ENCODE data around the gene SLC25A24. TPM values are rescaled to one million over a fixed set of nuclear protein-coding genes. Genes with fewer than 3 reads are reported as not detected.

Gene SLC25A24
- total RNA-seq, 1 donor from 2014 or later: 34.3 TPM

- TF ChIP-seq, protein P1, sequence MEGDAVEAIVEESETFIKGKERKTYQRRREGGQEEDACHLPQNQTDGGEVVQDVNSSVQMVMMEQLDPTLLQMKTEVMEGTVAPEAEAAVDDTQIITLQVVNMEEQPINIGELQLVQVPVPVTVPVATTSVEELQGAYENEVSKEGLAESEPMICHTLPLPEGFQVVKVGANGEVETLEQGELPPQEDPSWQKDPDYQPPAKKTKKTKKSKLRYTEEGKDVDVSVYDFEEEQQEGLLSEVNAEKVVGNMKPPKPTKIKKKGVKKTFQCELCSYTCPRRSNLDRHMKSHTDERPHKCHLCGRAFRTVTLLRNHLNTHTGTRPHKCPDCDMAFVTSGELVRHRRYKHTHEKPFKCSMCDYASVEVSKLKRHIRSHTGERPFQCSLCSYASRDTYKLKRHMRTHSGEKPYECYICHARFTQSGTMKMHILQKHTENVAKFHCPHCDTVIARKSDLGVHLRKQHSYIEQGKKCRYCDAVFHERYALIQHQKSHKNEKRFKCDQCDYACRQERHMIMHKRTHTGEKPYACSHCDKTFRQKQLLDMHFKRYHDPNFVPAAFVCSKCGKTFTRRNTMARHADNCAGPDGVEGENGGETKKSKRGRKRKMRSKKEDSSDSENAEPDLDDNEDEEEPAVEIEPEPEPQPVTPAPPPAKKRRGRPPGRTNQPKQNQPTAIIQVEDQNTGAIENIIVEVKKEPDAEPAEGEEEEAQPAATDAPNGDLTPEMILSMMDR (IDR thresholded peaks at IDR 0.05; ENCODE audit: unreplicated experiment): no peak
- H3K4me3 Mint-ChIP-seq: no peak overlapping the region
- peaks cover 4% of the 10 kb centered on the region for H3K27me3 Mint-ChIP-seq (ENCODE audit: low read depth)
- H3K27ac Mint-ChIP-seq: no peak overlapping the region
- H3K4me1 Mint-ChIP-seq: no peaks in the 10 kb centered on the region
- peaks cover 10% of the 10 kb centered on the region for H3K9me3 Mint-ChIP-seq
- DNase-seq (ENCODE audit: low spot score in 2 of 2, unreplicated experiment in 2 of 2): no peak
- peaks cover 31% of the 10 kb centered on the region for H3K36me3 Mint-ChIP-seq
Observed at GRCh38 chr1:108130794-108131193, 69.3 kb downstream of the SLC25A24 start.

DNA sequence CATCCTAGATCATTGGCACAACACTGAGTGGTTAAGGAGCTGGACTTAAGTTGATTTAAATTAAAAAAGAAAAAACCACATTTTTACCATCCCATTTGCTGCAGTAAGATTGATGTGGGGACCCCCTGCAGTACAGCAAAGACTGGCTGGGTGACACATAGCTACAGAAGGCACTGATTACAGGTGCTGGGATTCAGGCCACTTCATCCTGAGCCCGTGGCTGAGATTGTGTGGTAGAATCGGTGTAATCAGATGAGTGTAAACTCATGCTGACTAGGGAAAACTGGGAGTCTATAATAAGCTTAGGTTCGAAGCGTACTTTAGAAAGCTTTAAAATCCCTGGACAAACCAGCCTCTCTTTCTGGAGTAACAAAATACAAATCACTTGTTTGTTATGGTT, 70.1 kb downstream of the SLC25A24 start:
- H3K27me3 Mint-ChIP-seq (ENCODE audit: low read depth): peaks cover 8% of the 10 kb centered on the region
- H3K27ac Mint-ChIP-seq: no peak overlapping the region
- no peak for DNase-seq (ENCODE audit: low spot score in 2 of 2, unreplicated experiment in 2 of 2)
- no peak overlapping the region for H3K4me3 Mint-ChIP-seq
- H3K9me3 Mint-ChIP-seq: peaks cover 10% of the 10 kb centered on the region
- H3K4me1 Mint-ChIP-seq: peaks cover 2% of the 10 kb centered on the region
- TF ChIP-seq, protein P1 (IDR thresholded peaks at IDR 0.05; ENCODE audit: unreplicated experiment): no peak
- H3K36me3 Mint-ChIP-seq: peaks cover 28% of the 10 kb centered on the region

DNA sequence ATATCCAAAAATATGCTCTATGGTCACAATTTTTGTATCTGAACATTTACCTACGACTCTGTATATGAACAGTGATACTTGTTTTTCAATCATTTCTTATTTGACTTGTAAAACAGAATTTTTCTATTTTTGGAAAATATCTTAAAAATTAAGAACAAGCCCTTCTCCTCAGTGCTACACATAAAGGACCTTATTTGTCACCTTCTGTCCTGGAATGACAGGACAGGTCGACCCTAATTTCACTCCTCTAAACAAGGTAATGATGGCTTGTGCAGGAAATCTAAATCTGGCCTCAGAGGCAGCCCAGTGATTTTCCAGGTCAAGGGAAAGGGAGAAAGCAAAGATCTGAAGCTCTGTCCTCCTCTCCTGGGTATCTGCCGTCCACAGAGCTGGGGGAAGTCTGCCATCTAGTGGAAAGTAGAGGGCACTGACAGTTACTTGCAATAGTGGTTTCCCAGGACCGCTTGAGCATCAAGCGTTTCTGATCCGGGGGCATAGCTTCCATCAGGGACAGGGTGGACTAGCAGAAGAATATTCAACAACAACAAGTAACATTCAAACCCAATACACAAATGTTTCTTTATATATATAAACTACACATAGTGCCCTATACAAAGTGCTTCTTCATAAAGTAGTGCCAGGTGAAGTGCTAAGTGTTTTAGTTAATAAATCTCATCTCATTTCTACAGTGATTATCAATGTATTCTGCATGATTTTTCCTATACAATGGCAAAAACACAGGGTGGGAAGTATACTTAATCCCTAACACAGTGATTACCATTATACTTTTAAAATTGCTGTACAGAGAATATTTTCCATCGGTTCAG, 74.6 kb downstream of the SLC25A24 start:
- peak; percentile 30 to 72 for DNase-seq (ENCODE audit: low spot score in 2 of 2, unreplicated experiment in 2 of 2)
- H3K27me3 Mint-ChIP-seq (ENCODE audit: low read depth): peaks cover 36% of the 10 kb centered on the region
- H3K4me1 Mint-ChIP-seq: peaks cover 2% of the 10 kb centered on the region
- no peak overlapping the region for H3K4me3 Mint-ChIP-seq
- no peak overlapping the region for H3K27ac Mint-ChIP-seq
- no peaks in the 10 kb centered on the region for H3K9me3 Mint-ChIP-seq
- H3K36me3 Mint-ChIP-seq: no peaks in the 10 kb centered on the region
- TF ChIP-seq, protein P1 (IDR thresholded peaks at IDR 0.05; ENCODE audit: unreplicated experiment): peak; percentile 76

DNA sequence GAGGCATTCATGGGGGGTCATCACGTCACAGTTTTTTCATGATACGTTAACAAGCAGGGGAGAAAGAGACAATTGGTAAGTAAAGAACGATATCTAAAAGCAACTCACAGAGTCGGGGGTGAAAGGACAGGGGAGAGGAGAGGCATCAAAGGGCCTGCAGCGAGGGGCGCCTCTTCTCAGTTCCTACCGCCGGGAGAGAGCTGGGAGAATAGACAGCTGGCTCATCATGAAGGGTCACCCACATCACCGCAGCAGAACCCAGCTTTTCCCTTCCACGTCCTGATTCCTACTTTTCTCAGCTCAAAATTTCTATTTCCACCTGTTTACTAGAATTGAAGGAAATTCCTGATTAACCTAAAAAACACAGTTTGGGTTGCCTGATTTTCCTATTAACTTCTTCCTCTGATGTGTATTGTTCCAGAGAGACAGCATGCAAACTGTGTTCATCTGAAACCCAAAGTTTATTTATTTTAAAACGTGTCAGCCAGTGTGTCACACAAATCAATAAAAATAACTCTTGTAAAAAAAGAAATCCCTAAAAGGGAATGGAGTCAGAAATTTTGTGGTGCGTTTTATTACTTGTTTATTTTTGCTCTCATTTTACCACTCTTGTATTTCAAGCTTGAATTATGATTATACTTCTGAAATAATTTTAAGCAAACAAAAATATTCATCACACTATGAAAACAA, 75.4 kb downstream of the SLC25A24 start:
- Mint-ChIP-seq H3K27me3 (ENCODE audit: low read depth) (peaks cover 44% of the 10 kb centered on the region), H3K4me3 (no peak overlapping the region), H3K27ac (no peak overlapping the region), H3K4me1 (peaks cover 7% of the 10 kb centered on the region), H3K9me3 (no peaks in the 10 kb centered on the region), H3K36me3 (no peaks in the 10 kb centered on the region)
- TF ChIP-seq, protein P1 (IDR thresholded peaks at IDR 0.05; ENCODE audit: unreplicated experiment): no peak
- DNase-seq (ENCODE audit: low spot score in 2 of 2, unreplicated experiment in 2 of 2): no peak

GRCh38 chr1:108124023-108124422, 76.1 kb downstream of the SLC25A24 start:
- peaks cover 49% of the 10 kb centered on the region for H3K27me3 Mint-ChIP-seq (ENCODE audit: low read depth)
- TF ChIP-seq, protein P1 (IDR thresholded peaks at IDR 0.05; ENCODE audit: unreplicated experiment): no peak
- H3K4me3 Mint-ChIP-seq: no peak overlapping the region

More at GRCh38 chr1:108124023-108124422, 76.1 kb downstream of the SLC25A24 start:
- no peaks in the 10 kb centered on the region for H3K36me3 Mint-ChIP-seq
- no peak for DNase-seq (ENCODE audit: low spot score in 2 of 2, unreplicated experiment in 2 of 2)
- H3K4me1 Mint-ChIP-seq: peaks cover 14% of the 10 kb centered on the region
- no peaks in the 10 kb centered on the region for H3K9me3 Mint-ChIP-seq
- H3K27ac Mint-ChIP-seq: no peak overlapping the region

Data from mesothelial cell of epicardium (in vitro differentiated cells).